ENCODE data around the gene KCNJ6. TPM values are rescaled to one million over a fixed set of nuclear protein-coding genes. Genes with fewer than 3 reads are reported as not detected.

Gene KCNJ6
- total RNA-seq, 1 donor from 2014 or later = not detected

DNA sequence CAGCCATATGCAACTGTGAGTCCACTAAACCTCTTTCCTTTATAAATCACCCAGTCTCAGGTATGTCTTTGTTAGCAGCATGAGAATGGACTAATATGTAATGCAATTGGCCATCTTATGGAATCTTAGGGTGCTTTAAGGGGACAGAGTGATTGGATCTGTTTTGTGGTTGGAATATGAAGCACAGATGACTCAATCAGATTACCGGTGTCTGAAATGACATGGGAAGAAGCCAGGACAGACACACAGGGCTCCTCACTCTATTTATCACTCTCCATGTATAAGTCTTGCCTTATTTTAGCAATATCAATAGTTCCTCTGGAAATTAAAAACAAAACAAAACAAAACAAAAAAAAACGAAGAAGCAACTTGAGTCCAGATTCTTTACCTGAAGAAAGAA is 12.9 kb downstream of the KCNJ6 start:
- Histone ChIP-seq H3K36me3 (no peaks in the 10 kb centered on the region), H3K4me1 (no peaks in the 10 kb centered on the region), H3K27ac (no peak overlapping the region), H3K27me3 (no peaks in the 10 kb centered on the region), H3K9me3 (ENCODE audit: low read depth) (no peaks in the 10 kb centered on the region), H3K4me2 (no peak overlapping the region), H3K79me2 (ENCODE audit: low read depth) (no peaks in the 10 kb centered on the region), H2AFZ (replicated peaks) (no peak overlapping the region), H3K9ac (no peak overlapping the region), H4K20me1 (ENCODE audit: low read depth) (no peaks in the 10 kb centered on the region), H3F3A (ENCODE audit: low read depth) (no peaks in the 10 kb centered on the region), H3K4me3 (no peak overlapping the region)
- Mint-ChIP-seq H3K4me1 (no peaks in the 10 kb centered on the region), H3K27me3 (ENCODE audit: insufficient read depth, low read depth) (peaks cover 6% of the 10 kb centered on the region), H3K4me3 (no peak overlapping the region), H3K36me3 (no peaks in the 10 kb centered on the region), H3K27ac (no peak overlapping the region), H3K9me3 (no peaks in the 10 kb centered on the region)
- TF ChIP-seq EZH2phosphoT487 (IDR thresholded peaks at IDR 0.05) = no peak
- no peak for TF ChIP-seq EZH2 (IDR thresholded peaks at IDR 0.05)
- TF ChIP-seq, protein P1, sequence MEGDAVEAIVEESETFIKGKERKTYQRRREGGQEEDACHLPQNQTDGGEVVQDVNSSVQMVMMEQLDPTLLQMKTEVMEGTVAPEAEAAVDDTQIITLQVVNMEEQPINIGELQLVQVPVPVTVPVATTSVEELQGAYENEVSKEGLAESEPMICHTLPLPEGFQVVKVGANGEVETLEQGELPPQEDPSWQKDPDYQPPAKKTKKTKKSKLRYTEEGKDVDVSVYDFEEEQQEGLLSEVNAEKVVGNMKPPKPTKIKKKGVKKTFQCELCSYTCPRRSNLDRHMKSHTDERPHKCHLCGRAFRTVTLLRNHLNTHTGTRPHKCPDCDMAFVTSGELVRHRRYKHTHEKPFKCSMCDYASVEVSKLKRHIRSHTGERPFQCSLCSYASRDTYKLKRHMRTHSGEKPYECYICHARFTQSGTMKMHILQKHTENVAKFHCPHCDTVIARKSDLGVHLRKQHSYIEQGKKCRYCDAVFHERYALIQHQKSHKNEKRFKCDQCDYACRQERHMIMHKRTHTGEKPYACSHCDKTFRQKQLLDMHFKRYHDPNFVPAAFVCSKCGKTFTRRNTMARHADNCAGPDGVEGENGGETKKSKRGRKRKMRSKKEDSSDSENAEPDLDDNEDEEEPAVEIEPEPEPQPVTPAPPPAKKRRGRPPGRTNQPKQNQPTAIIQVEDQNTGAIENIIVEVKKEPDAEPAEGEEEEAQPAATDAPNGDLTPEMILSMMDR (IDR thresholded peaks at IDR 0.05) = no peak
- DNase-seq (ENCODE audit: low spot score) = no peak

DNA sequence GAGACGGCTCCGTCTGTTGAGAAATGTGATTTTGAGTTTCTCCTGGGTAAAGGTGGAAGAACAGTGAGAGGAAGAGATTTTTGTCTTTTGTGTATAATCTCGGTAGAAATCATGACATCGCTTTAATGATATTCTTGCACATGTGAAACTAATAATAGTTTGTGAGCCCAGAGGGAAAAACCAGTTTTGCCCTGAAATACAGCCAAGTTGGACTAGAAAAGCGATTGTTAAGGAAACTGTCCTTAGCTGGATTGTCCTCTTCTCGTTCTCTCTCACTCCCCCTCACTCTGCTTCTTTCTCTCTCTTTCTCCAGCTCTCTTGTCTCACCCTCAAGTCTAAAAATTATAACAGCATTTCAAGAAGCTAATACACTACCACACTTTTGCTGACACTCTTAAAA is 17.1 kb downstream of the KCNJ6 start:
- Histone ChIP-seq H3K9ac (no peak overlapping the region), H3K4me1 (no peaks in the 10 kb centered on the region), H4K20me1 (ENCODE audit: low read depth) (no peaks in the 10 kb centered on the region), H3F3A (ENCODE audit: low read depth) (no peaks in the 10 kb centered on the region), H2AFZ (replicated peaks) (no peak overlapping the region), H3K27ac (no peak overlapping the region), H3K4me3 (no peak overlapping the region), H3K9me3 (ENCODE audit: low read depth) (no peaks in the 10 kb centered on the region), H3K36me3 (no peaks in the 10 kb centered on the region), H3K79me2 (ENCODE audit: low read depth) (no peaks in the 10 kb centered on the region), H3K4me2 (no peak overlapping the region), H3K27me3 (no peaks in the 10 kb centered on the region)
- peaks cover 8% of the 10 kb centered on the region for H3K27me3 Mint-ChIP-seq (ENCODE audit: insufficient read depth, low read depth)
- no peak for DNase-seq (ENCODE audit: low spot score)
- H3K36me3 Mint-ChIP-seq = no peaks in the 10 kb centered on the region
- no peaks in the 10 kb centered on the region for H3K9me3 Mint-ChIP-seq
- TF ChIP-seq EZH2phosphoT487 (IDR thresholded peaks at IDR 0.05) = no peak
- TF ChIP-seq, protein P1 (IDR thresholded peaks at IDR 0.05) = no peak
- TF ChIP-seq EZH2 (IDR thresholded peaks at IDR 0.05) = no peak
- no peak overlapping the region for H3K4me3 Mint-ChIP-seq
- H3K4me1 Mint-ChIP-seq = peaks cover 2% of the 10 kb centered on the region
- H3K27ac Mint-ChIP-seq = no peak overlapping the region

DNA sequence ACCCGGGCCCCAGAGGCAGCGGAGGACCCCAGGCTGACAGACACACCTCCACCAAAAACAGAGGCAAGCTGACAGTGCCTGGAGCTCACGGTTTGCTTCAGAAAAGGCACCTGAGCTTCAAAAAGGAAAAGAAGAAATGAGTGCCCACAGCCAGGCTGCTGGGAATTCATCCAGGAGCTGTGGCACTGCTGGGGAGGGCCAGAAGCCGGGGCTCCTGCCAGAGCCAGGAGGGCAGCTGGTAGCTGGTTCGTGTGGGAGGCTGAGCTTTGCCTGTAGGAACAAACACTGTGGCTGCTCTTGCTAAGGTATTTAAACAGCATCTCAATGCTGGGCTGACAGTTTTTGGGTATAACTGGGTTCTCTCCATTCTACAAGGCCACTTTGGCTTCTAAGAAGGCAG is 19.5 kb downstream of the KCNJ6 start:
- peaks cover 11% of the 10 kb centered on the region for H3K27me3 Mint-ChIP-seq (ENCODE audit: insufficient read depth, low read depth)

More for the DNA sequence above, 19.5 kb downstream of the KCNJ6 start:
- H3K36me3 Mint-ChIP-seq = no peaks in the 10 kb centered on the region
- Histone ChIP-seq H2AFZ (replicated peaks) (no peak overlapping the region), H3F3A (ENCODE audit: low read depth) (no peaks in the 10 kb centered on the region), H3K36me3 (no peaks in the 10 kb centered on the region), H3K27me3 (no peaks in the 10 kb centered on the region), H4K20me1 (ENCODE audit: low read depth) (no peaks in the 10 kb centered on the region), H3K4me3 (no peak overlapping the region), H3K9me3 (ENCODE audit: low read depth) (no peaks in the 10 kb centered on the region), H3K4me2 (no peak overlapping the region), H3K79me2 (ENCODE audit: low read depth) (no peaks in the 10 kb centered on the region), H3K4me1 (no peaks in the 10 kb centered on the region), H3K9ac (no peak overlapping the region), H3K27ac (no peak overlapping the region)
- H3K4me1 Mint-ChIP-seq = peaks cover 2% of the 10 kb centered on the region
- no peak overlapping the region for H3K27ac Mint-ChIP-seq
- no peak overlapping the region for H3K4me3 Mint-ChIP-seq
- no peaks in the 10 kb centered on the region for H3K9me3 Mint-ChIP-seq
- no peak for DNase-seq (ENCODE audit: low spot score)
- TF ChIP-seq EZH2 (IDR thresholded peaks at IDR 0.05) (no peak), EZH2phosphoT487 (IDR thresholded peaks at IDR 0.05) (no peak)
- TF ChIP-seq, protein P1 (IDR thresholded peaks at IDR 0.05) = no peak
